ENCODE results near the gene BRWD1.
A peak's percentile ranks its signal among the peaks of the same experiment; 100 is the strongest.

BRWD1 gene

DNA sequence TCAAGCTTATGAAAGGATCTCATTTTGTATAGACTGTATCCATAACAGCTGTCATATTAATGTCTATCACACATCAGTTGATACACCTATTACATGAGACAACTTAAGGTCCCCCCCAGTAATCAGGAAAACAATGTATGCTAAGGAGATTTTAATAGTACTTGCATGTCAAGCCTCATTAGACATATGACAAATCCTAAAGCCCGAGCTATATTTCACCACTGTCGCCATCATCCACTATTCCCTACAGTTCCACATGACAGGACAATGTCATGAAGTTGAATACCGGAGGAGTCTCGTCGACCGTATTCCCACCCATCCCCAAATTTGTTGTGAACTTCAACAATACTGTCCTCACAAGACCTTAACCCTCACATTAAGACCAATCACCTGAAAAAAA lies 32.0 kb upstream of the BRWD1 start:
- Histone ChIP-seq H3K9ac (ENCODE audit: low read length) (no peak overlapping the region), H3K4me3 (ENCODE audit: low read length) (no peak overlapping the region), H3K27me3 (ENCODE audit: control insufficient read depth, insufficient read depth, low read length) (no peaks in the 10 kb centered on the region), H3K36me3 (ENCODE audit: control insufficient read depth, insufficient read depth, low read length) (no peaks in the 10 kb centered on the region), H3K9me3 (ENCODE audit: control insufficient read depth, low read length) (no peaks in the 10 kb centered on the region), H3K4me1 (ENCODE audit: control insufficient read depth, insufficient read depth, low read length) (peaks cover 24% of the 10 kb centered on the region)

DNA sequence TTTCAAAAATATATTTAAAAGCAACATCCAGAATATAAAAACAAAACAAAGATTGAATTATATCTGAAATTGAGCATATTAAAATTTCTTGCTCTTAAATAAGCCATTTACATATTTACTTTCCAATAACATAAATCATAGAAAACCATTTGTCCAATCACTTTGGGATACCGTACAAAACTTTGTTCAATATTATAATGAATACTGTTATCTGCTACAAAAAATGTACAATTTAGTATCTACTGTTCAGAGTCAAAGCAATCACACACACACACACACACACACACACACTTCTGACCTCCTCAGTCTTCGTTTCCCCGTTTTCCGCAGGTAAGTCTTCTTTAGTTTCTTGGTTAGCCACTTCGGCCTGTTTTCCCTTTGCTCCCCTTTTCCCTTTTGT lies 31.4 kb upstream of the BRWD1 start:
- H3K4me3 ChIP-seq (ENCODE audit: low read length), result no peak overlapping the region
- no peaks in the 10 kb centered on the region for H3K9me3 ChIP-seq (ENCODE audit: control insufficient read depth, low read length)
- H3K9ac ChIP-seq (ENCODE audit: low read length), result no peak overlapping the region
- H3K36me3 ChIP-seq (ENCODE audit: control insufficient read depth, insufficient read depth, low read length), result no peaks in the 10 kb centered on the region
- no peaks in the 10 kb centered on the region for H3K27me3 ChIP-seq (ENCODE audit: control insufficient read depth, insufficient read depth, low read length)
- H3K4me1 ChIP-seq (ENCODE audit: control insufficient read depth, insufficient read depth, low read length), result peaks cover 18% of the 10 kb centered on the region

DNA sequence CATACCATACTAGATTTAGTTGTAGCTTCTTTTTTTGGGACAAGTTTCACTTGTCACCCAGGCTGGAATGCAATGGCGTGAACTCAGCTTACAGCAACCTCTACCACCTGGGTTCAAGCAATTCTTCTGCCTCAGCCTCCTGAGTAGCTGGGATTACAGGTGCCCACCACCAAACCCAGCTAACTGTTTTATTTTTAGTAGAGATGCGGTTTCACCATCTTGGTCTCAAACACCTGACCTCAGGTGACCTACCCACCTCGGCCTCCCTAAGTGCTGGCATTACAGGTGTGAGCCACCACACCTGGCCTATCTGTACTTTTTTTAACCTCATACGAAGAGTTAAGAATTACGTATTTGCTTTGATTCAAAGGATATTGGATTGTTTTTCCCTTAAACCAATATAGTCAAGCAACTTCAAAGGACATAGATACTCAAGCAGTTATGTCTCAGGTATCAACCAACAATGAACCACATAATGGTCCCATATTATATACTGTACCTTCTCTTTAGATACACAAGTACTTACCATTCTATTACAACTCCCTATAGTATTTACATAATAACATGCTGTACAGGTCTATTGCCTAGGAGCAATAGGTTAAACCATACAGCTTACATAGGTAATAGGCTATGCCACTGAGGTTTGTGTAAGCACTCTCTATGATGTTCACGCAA lies 28.0 kb upstream of the BRWD1 start:
- Histone ChIP-seq H3K9ac (ENCODE audit: low read length) (no peak overlapping the region), H3K4me3 (ENCODE audit: low read length) (no peak overlapping the region), H3K4me1 (ENCODE audit: control insufficient read depth, insufficient read depth, low read length) (peaks cover 11% of the 10 kb centered on the region), H3K36me3 (ENCODE audit: control insufficient read depth, insufficient read depth, low read length) (no peaks in the 10 kb centered on the region), H3K9me3 (ENCODE audit: control insufficient read depth, low read length) (no peaks in the 10 kb centered on the region), H3K27me3 (ENCODE audit: control insufficient read depth, insufficient read depth, low read length) (no peaks in the 10 kb centered on the region)

DNA sequence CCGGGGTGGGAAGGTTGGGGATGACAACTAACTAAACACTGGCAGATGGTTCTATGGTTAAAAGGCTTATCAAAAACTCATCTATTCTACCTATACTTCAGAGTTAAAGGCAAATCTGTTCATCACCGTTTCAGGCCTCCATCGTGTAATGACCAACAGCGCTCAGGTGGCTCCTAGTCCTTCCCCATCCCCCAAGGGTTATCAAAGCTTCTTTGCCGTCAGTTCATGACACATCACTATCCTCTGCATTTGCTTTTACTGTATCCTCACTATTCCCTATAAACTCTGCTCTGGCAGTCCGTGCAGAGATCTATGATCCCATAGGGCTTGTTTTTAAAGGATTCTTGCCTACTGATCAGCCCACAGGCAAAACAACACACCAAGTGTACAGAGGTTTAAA lies 27.3 kb upstream of the BRWD1 start:
- Histone ChIP-seq H3K36me3 (ENCODE audit: control insufficient read depth, insufficient read depth, low read length) (no peaks in the 10 kb centered on the region), H3K9me3 (ENCODE audit: control insufficient read depth, low read length) (no peaks in the 10 kb centered on the region), H3K27me3 (ENCODE audit: control insufficient read depth, insufficient read depth, low read length) (no peaks in the 10 kb centered on the region), H3K9ac (ENCODE audit: low read length) (peak overlapping the region; percentile 8), H3K4me3 (ENCODE audit: low read length) (no peak overlapping the region), H3K4me1 (ENCODE audit: control insufficient read depth, insufficient read depth, low read length) (peaks cover 4% of the 10 kb centered on the region)

DNA sequence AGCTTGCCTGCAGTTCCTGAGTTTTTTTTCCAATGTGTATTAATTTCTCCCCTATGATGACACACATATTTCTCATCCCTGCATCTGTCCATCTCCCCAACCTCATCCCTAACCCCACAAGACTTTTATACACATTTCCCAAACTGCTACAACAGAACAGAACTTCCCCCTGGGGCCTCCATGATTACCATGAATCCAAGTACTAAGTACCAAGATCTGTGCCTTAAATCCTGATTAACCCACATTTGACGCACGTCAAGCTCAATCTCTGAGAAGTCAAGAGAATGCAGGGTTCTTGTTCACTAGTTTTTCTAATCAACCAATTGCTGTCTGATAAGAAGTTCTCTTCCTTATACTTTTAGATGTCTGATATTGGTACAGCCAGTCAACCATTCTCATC lies 25.8 kb upstream of the BRWD1 start:
- no peaks in the 10 kb centered on the region for H3K27me3 ChIP-seq (ENCODE audit: control insufficient read depth, insufficient read depth, low read length)
- no peak overlapping the region for H3K4me3 ChIP-seq (ENCODE audit: low read length)
- no peaks in the 10 kb centered on the region for H3K9me3 ChIP-seq (ENCODE audit: control insufficient read depth, low read length)
- no peak overlapping the region for H3K9ac ChIP-seq (ENCODE audit: low read length)
- H3K4me1 ChIP-seq (ENCODE audit: control insufficient read depth, insufficient read depth, low read length), result no peaks in the 10 kb centered on the region
- H3K36me3 ChIP-seq (ENCODE audit: control insufficient read depth, insufficient read depth, low read length), result no peaks in the 10 kb centered on the region

DNA sequence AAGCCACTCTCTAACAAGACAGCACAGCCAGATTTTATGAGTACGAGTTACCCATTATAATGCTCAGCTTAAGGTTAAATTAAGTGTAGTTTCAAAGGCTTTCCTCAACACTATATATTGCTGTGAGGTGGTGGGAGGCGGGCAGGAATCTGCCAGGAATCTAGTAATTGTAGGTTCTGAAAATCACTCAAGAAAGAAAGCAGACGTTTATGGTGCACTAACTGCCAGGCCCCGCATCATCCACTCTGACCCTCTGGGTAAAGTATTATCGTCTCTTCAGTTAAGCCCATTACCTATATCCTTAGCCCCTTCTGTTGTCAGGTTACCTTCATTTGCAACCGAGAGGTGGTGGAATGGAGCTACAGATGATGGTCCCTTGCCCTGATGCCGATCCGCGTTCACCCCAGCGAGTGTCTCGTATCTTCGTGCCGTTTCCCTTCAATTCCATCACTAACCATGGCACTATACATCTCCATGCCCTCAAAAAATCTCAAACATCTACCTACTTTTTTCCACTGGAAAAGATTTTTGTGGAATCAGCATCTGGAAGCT lies 23.1 kb upstream of the BRWD1 start:
- Histone ChIP-seq H3K4me3 (ENCODE audit: low read length) (no peak overlapping the region), H3K36me3 (ENCODE audit: control insufficient read depth, insufficient read depth, low read length) (no peaks in the 10 kb centered on the region), H3K27me3 (ENCODE audit: control insufficient read depth, insufficient read depth, low read length) (no peaks in the 10 kb centered on the region), H3K4me1 (ENCODE audit: control insufficient read depth, insufficient read depth, low read length) (no peaks in the 10 kb centered on the region), H3K9ac (ENCODE audit: low read length) (no peak overlapping the region), H3K9me3 (ENCODE audit: control insufficient read depth, low read length) (no peaks in the 10 kb centered on the region)

DNA sequence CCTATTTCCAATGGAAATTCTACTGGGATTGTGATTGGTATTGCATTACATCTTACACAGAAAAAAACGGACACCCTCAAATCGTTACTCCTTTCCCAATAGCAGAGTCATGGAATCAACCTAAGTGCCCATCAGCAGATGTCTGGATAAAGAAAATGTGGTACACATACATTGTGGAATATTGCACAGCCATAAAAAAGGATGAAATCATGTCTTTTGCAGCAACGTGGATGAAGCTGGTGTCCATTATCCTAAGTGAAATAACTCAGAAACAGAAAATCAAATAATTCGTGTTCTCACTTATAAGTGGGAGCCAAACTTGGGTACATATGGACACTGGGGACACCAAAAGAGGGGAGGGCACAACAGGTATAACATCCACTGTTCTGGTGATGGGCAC lies 21.2 kb upstream of the BRWD1 start:
- Histone ChIP-seq H3K9ac (ENCODE audit: low read length) (no peak overlapping the region), H3K4me3 (ENCODE audit: low read length) (no peak overlapping the region), H3K36me3 (ENCODE audit: control insufficient read depth, insufficient read depth, low read length) (no peaks in the 10 kb centered on the region), H3K4me1 (ENCODE audit: control insufficient read depth, insufficient read depth, low read length) (no peaks in the 10 kb centered on the region), H3K9me3 (ENCODE audit: control insufficient read depth, low read length) (no peaks in the 10 kb centered on the region), H3K27me3 (ENCODE audit: control insufficient read depth, insufficient read depth, low read length) (no peaks in the 10 kb centered on the region)

DNA sequence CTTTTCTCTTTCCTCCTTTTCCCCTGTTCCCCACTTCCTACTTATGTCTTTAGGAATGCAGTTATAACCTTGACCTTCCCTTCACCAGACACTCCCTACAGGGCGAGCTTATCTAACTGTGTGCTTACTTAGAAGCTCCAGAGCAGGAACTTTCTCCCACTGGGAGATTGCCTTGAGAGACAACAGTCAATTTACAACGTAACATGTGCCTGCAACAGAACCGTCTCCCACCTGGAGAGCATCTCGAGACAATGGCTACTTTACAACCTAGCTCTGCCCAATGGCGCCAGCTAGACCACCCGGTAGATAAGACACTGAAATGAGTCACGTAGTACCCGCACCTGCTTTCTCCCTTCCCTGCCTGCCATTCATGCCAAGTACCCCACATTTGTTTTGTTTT lies 18.7 kb upstream of the BRWD1 start:
- Histone ChIP-seq H3K9me3 (ENCODE audit: control insufficient read depth, low read length) (no peaks in the 10 kb centered on the region), H3K27me3 (ENCODE audit: control insufficient read depth, insufficient read depth, low read length) (no peaks in the 10 kb centered on the region), H3K36me3 (ENCODE audit: control insufficient read depth, insufficient read depth, low read length) (no peaks in the 10 kb centered on the region), H3K9ac (ENCODE audit: low read length) (no peak overlapping the region), H3K4me3 (ENCODE audit: low read length) (no peak overlapping the region), H3K4me1 (ENCODE audit: control insufficient read depth, insufficient read depth, low read length) (no peaks in the 10 kb centered on the region)

DNA sequence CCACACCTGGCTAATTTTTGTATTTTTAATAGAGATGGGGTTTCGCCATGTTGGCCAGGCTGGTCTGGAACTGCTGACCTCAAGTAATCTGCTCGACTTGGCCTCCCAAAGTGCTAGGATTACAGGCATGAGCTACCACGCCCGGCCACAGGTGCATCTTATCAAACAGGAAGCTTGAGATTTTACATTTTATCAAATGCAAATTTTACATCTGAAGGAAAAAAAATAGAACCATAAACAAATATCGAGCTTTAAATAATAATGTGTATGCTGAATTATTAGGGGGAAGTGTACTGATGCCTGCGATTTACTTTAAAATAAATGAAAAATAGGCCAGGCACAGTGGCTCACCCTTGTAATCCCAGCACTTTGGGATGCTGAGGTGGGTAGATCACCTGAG lies 16.6 kb upstream of the BRWD1 start:
- Histone ChIP-seq H3K9ac (ENCODE audit: low read length) (no peak overlapping the region), H3K4me3 (ENCODE audit: low read length) (no peak overlapping the region), H3K4me1 (ENCODE audit: control insufficient read depth, insufficient read depth, low read length) (no peaks in the 10 kb centered on the region), H3K9me3 (ENCODE audit: control insufficient read depth, low read length) (no peaks in the 10 kb centered on the region), H3K36me3 (ENCODE audit: control insufficient read depth, insufficient read depth, low read length) (no peaks in the 10 kb centered on the region), H3K27me3 (ENCODE audit: control insufficient read depth, insufficient read depth, low read length) (no peaks in the 10 kb centered on the region)

DNA sequence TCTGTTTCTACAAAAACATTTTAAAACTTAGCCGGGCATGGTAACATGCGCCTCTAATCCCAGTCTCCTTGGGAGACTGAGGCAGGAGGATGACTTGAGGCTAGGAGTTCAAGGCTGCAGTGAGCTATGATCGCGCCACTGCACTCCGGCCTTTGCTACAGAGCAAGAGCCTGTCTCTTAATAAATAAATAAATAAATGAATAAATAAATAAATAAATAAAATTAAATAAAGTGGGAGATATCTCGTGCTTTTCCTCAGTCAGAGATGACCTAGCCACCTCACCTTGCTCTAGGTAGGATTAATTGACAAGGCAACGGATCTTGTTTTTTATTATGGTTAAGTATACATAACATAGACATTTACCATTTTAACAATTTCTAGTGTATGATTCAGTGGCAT lies 14.3 kb upstream of the BRWD1 start:
- H3K27me3 ChIP-seq (ENCODE audit: control insufficient read depth, insufficient read depth, low read length), result no peaks in the 10 kb centered on the region
- no peak overlapping the region for H3K9ac ChIP-seq (ENCODE audit: low read length)
- H3K4me3 ChIP-seq (ENCODE audit: low read length), result no peak overlapping the region
- no peaks in the 10 kb centered on the region for H3K9me3 ChIP-seq (ENCODE audit: control insufficient read depth, low read length)
- H3K36me3 ChIP-seq (ENCODE audit: control insufficient read depth, insufficient read depth, low read length), result no peaks in the 10 kb centered on the region
- H3K4me1 ChIP-seq (ENCODE audit: control insufficient read depth, insufficient read depth, low read length), result no peaks in the 10 kb centered on the region

DNA sequence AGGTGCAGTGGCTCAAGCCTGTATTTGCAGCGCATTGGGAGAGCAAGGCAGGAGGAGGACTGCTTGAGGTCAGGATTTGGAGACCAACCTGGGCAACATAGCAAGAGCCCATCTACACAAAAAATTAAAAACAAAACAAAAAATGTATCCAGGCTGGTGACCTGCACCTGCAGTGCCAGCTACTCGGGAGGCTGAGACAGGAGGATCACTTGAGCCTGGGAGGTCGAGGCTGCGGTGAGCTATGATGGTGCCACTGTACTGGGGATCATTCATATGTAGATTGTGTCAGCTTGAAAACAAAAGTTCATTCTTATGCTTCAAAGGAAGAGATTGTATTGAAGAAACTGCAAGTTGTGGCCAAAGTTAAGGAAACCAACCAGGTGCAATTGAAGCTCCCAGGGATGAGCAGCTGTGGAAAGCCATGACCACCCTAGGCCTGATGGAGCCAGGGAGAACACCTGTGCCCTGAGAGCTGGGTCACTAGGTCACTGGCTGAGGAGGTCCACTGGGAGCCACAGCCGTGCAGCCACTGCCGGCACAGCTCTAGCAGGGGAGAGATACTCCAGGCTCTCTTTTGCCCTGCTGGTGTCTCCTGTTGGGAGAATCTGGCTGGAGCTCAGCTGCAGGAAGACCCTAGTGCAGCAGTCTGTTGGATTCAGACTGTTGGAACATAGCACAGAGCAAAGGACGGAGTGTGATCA lies 13.3 kb upstream of the BRWD1 start:
- H3K36me3 ChIP-seq (ENCODE audit: control insufficient read depth, insufficient read depth, low read length), result no peaks in the 10 kb centered on the region
- no peak overlapping the region for H3K4me3 ChIP-seq (ENCODE audit: low read length)
- no peaks in the 10 kb centered on the region for H3K9me3 ChIP-seq (ENCODE audit: control insufficient read depth, low read length)
- no peak overlapping the region for H3K9ac ChIP-seq (ENCODE audit: low read length)
- no peaks in the 10 kb centered on the region for H3K27me3 ChIP-seq (ENCODE audit: control insufficient read depth, insufficient read depth, low read length)
- H3K4me1 ChIP-seq (ENCODE audit: control insufficient read depth, insufficient read depth, low read length), result no peaks in the 10 kb centered on the region

DNA sequence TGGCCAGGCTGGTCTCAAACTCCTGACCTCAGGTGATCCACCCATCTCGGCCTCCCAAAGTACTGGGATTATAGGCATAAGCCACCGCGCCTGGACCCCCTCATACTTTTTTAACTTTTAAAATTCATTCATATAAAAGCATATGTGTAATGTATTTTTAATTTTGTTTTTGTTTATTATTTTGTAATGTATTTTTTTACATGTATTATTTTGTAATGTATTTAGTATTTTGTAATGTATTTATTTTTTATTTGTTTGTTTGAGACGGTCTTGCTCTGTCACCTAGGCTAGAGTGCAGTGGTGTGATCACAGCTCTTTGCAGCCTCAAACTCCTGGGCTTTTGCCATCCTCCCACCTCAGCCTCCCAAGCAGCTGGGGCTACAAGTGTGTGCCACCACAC lies 12.0 kb upstream of the BRWD1 start:
- H3K9ac ChIP-seq (ENCODE audit: low read length), result no peak overlapping the region
- H3K4me3 ChIP-seq (ENCODE audit: low read length), result no peak overlapping the region
- H3K27me3 ChIP-seq (ENCODE audit: control insufficient read depth, insufficient read depth, low read length), result no peaks in the 10 kb centered on the region
- H3K36me3 ChIP-seq (ENCODE audit: control insufficient read depth, insufficient read depth, low read length), result no peaks in the 10 kb centered on the region
- no peaks in the 10 kb centered on the region for H3K4me1 ChIP-seq (ENCODE audit: control insufficient read depth, insufficient read depth, low read length)
- H3K9me3 ChIP-seq (ENCODE audit: control insufficient read depth, low read length), result no peaks in the 10 kb centered on the region

Data from mucosa of stomach (tissue), 1 donor.